ENCODE results near the gene CNTN1.

Gene CNTN1

DNA sequence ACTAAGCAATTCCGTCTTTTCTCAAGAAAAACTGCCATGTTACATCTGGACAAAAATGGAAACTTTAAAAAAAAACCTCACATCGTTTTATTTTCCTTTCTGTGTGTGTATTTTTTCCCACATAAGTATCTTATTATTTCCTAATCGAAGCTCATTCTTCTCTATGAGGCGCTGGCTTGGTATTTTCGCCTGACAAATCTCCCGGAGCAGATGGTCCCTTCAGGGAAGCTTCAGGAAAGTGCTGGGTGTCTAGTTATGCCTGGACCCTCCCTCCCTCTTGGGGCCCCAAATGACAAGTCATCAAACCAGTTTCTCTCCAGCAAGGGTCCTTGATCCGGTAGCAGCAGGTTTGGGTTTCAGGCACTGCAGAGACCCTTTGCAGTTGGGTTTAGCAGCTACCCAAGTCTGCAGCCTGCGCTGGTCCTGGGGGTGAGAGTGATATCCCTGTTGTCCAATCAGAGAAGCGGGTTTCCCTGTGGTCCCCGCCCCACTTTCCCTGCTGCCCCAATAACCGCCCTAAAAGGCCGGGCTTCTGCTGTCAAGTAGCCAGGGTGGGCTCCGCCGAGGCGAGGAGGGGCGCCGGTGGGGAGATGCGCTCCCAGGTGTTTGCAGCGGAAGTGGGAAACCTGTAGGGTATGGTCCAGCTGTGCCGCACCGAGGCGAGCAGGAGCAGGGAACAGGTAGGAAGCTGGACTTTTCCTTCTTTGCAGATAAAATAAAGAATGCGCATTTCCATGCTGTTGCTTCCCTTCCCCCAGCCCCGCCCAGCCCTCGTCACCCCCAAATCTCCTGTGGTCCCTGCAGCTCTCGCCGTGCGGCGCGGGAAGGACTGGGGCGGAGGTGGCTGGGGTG is at the start of gene CNTN1:
TSS of gene CNTN1 (plus strand) at position 527 of the 852 bp plus-strand sequence.
- DNase-seq: peak; percentile 95

DNA sequence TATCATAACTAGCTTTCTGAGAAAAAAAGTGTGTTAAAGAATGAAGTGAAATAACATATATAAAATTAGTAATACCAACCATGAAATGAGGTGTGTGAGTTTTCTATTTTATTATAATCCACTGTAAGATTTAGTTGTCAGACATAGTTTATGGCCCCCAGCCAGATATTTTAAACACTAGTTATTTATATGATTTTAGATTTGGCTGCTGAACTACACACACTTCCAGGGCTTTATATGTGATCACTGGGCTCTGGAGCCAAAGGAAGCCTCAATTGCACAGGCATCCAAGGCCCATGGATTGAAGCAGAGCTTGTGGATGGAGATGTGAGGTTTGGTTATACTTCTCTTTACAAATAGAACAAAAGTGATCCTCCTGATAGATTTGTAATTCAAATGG is 48.7 kb upstream of the CNTN1 start:
- DNase-seq: no peak

DNA sequence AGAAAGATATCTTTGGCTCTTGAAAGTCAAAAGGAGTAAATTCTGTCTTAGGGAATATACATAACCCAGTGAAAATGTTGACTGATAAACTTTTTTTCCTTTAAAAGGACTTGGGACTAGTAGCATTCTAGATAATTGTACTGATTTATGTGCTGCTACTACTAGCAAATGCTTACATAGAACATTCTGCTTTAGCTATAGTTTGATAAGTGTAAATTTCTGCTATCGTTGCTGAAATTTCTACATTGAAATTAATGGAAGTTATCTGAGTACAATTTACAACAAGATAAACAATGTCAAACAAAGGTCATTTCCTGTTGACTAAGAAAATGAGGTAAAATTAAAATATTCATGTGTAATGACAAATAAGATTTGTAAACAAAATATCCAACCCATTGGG is 48.3 kb upstream of the CNTN1 start:
- DNase-seq: no peak

DNA sequence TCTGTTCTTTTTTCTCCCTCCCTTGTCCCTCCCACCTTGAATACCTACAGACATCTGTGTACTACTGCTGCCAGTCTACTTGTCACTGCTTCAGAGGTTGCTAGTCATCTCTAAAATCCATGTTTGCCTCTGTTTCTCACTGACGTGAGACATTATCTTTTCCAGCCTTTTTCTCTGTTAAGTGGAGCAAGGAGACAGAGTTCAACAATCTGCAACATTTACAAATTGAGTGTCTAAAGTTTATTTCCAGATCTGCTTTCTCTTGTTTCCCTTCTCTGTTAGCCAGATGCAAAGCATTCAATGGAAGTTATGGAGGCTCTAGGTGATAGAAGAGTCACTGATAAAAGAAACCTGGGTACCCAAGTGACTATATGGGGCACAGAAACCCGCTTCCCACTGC is 47.5 kb upstream of the CNTN1 start:
- DNase-seq: no peak

DNA sequence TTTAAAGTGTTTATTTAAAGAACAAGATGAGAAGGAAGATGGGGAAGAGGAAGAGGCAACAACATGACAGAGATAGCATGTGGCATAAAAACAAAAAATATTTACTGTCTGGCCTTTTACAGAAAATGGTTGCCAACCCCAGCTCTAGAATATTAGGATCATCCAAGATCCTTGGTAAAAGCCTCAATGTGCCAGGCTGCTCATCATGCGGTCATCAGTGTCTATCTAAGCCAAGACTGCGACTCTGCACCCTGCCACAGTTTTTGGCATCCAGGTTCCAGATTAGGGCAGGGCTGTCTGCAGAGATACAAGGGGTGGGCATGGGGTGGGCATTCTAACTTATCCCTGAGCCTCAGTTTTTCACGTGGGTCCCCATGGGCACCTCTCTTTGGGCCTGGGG is 46.9 kb upstream of the CNTN1 start:
- no peak for DNase-seq

DNA sequence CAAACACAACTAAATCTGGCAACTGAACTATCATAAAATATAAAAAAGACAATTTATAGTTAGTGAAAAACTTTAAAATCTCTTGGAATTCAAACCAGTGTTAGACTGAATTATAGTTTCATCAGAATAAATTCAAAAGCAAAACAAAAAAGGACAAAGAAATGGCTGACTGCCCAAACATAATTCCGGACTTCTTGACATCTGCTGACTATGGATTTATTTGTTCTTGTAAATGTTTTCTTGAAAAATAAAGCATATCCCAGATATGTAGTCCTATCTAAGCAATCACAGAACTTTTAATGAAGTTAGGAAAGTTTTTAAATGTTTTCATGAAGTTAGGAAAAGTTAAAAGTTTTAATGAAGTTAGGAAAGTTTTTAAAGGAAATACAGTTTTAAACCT is 45.8 kb upstream of the CNTN1 start:
- DNase-seq: no peak

DNA sequence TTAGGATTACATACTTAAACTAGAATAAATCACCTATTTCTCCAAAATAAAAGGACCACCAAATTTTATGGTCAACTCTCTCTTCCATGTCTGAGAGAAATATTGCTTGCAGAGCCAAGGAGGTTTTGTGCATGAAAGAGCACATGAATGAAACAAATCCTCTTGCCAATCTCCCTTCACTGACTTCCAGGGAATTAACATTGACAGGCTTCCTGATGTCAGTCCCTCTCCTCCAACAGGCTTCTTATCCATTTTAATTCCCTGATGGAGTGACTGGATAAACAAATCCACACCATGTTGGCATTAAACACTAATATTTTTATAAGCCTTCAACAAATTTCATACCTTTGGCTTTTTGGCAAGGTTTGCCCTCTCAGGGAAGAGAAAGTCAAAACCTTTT is 45.3 kb upstream of the CNTN1 start:
- DNase-seq: no peak

DNA sequence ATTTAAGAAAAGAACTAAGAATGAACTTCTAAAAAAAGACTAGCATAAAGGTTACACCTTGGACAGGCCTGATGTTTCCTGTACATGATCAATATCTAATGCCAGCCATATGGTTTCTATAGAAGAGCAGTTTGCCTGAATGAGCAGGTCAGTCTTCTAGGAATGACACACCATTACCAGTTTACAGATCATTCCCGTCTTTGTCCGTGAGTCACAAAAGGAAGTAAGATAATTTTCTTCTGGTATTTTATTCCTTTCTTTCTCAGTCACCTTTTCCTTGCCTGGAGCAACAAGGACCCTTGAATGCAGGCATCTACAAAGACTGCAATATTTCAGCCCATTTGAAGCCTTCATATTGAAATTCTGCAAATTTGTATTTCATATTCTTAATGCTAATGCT is 44.6 kb upstream of the CNTN1 start:
- DNase-seq: no peak

DNA sequence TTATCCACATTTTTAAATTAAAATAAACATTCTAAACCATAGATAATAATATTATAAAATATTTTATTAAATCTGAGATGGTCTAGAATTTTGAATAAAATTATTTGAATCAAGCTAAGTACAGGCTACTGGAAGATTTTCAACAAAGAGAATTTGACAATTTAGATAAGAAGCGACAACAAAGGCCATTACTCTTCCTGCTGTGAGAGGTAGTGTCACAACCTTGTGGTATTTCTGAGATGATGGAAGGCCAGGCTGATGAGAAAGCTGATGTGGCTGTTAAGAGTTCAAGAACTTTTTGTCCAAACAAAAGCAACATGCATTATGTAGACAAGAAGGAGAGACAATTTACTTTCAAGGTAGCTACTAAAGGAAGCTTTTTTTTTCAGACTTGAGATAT is 43.7 kb upstream of the CNTN1 start:
- no peak for DNase-seq

DNA sequence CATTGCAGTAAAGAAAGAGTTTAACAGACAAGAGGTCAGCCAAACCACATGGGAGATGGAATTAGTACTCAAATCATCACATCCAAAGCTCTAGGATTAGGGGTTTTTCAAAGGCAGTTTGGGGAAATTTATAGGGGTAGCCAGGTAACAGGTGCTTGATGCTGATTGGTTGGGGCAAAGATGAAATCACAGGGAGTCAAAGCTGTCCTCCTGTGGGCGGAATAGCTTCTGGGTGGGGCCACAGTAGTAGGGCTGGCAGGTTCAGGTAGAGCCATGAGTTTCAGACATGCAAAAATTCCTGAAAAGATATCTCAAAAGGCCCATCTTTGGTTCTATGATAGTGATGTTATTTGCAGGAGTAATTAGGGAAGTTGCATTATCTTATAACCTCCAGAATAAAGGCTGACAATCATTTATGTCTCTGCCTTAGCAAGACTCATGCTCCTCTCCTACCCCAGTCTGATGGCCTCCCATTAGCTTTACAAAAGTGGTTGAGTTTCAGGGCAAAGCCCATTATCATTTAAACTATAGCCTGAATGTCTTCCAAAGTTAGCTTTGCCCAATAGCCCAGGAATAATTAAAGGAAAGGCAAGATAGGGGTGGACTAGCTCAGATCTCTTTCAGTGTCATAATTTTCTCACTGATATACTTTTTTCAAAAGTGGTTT is 42.1 kb upstream of the CNTN1 start:
- DNase-seq: no peak

DNA sequence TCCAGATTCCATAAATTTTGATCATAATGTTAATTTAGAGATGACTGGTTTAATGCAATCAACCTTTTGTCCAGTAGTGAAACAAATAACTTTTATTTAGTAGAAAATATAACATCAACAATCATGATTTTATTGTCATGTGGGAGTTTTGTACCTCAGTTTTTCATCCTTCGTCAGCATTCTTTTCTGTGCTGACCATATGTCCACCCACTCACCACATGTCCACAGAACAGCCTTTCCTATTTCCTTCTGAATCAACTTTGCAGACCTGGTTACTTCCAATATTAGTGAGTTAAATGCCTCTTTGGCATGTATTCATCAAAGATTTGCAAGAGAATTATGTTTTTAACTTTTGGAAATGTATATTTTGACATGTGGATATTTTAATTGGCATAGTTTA is 36.8 kb upstream of the CNTN1 start:
- no peak for DNase-seq

DNA sequence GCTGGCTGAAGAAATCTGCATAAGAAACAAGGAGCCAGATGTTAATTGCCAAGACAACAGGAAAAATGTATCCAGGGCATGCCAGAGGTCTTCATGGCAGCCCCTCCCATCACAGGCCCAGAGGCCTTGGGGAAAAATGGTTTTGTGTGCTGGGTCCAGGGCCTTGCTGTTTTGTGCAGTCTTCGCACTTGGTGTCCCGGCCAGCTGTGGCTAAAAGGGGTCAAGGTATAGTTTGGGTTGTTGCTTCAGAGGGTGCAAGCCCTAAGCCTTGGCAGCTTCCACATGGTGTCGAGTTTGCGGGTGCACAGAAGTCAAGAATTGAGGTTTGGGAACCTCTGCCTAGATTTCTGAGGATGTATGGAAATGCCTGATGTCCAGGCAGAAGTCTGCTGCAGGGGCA is 29.9 kb upstream of the CNTN1 start:
- DNase-seq: no peak

DNA sequence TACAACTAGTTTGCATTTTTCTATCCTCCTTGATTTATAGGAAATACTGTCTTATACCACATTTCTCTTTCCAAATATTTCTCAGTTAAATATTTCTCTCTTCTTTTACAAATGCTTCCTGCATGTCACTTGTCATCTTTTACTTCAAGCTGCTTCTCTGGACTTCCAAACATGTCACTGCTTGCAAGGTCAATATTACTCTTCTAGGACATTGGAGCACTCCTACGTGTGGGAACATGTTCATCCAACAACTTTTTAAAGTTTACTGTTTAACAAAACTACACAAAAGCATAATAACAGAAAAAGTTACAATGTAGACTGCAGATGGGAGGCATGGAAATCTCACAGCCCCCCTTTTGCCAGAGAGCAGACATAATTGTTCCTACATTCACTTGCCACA is 28.5 kb upstream of the CNTN1 start:
- no peak for DNase-seq

DNA sequence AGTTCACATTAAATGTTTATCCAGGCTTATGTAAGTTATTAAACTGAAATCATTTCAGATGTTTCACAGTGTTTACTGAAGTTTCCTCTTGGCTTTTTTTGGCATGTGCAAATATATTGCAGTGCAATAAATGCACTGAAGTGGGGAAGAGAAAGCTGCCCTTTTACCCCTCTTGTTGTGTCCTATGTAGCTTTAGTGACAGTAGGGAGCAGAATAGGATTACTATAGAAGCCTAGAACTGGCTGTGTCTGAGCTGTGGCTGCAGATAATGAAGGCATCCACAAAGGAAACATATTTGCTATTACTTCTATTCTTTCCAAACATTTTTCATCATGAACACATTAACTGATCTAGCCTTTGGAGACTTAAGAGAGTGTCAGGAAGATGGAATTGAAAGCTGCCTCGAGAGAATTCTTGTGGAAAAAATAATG is 24.1 kb upstream of the CNTN1 start:
- no peak for DNase-seq

DNA sequence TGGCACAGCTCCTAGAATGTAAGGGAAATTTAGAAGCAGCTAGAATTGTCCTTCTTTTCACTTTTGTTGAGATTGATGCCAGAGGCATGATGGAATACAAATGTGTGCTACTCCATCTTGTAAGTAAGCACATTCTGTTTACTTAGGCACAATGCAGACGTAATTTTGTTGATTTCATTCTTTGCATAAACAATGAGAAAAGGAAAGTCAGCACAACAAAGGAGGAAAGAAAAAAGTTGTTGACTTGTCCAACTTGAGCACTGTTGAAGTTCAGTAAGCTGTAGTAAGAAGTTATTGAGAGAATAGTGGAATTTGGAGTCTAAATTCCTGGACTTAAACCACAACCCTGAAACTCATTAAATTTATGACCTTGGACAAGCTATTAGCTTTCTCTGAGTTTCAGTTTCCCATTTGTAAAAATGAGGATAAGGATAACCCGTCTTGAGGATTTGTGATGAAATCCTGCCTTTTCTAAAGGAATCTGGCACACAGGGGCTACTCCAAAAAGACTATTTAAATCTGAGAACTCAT is 19.4 kb upstream of the CNTN1 start:
- DNase-seq: no peak

DNA sequence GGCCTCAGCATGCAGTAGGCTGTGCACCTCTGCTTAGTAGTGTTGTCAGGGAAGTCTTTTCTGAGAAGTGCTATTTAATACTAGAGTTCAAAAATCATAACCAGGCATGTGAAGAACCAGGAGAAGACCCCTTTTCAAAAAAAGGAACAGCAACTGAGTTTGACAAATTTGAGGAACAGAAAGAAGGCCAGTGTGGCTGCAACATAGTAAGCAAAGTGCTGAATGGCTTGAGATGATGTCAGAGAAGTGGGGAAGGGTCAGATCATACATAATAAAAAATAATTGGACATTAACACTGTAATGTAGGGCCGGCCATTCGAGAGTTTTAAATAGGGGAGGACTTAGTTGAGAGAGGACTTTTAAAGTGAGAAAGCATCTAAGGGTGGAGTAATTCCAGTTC is 11.1 kb upstream of the CNTN1 start:
- DNase-seq: no peak

DNA sequence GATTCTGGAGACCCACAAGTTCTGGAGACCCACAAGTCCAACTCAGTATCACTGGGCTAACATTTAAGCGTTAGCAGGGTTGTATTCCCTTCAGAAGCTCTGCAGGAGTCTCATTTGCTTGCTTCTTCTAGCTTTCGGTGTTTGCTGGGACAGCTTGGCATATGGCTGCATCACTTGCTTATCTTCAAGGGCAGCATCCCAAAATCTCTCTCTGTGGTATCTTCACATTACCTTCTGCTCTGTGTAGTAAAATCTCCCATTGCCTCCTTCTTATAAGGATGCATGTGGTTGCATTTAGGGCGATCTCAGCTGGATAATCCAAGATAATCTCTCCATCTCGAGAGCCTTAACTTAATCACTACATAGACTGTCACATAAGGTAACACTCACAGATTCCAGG is 7.3 kb upstream of the CNTN1 start:
- no peak for DNase-seq

DNA sequence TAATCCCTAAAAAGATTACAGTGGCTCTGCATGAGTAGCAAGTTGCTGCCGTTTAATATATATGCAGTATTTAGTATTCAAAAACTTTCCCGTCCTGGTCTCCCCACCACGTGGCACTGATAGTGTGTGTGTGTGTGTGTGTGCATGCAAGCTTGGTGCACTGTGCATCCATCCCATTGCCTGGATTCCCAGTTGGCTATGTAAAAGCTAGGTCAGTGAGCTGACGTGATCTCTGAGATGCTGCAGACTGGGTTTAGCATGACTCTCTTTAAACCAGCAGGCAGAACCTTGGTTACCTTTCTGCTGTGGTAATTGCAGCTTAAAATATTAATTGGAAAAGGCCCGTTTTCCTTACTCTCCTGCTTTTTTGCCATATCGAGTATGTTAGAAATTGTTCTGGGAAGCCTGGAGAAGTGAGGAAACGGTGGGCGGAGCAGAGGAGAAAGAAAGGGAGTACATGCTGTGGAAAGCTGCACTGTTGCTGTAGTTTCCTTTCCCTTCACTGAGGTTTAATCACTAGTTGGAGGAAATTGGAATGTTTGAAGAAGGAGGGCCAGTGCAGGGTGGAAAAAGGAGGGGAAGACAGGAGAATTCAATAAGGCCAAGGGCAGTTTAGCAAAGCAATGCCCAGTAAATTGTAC is 4.0 kb upstream of the CNTN1 start:
- no peak for DNase-seq

DNA sequence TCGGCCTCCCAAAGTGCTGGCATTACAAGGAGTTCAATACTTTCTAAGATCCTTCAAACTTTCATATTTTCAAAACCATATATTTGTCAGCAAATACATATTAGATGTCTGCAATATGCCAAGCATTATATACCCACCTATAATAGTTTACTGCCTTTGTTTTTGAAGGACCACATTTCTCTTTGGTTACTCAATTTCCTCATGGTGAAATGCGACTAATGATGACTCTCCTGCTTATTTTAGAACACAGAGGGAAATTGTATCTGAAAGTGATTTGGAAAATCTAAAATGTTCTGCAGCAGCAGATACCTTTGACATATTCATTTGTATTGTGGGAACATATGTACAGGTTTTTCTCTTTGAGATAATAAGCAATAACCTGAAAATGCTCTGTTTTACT is 2.7 kb upstream of the CNTN1 start:
- DNase-seq: no peak

DNA sequence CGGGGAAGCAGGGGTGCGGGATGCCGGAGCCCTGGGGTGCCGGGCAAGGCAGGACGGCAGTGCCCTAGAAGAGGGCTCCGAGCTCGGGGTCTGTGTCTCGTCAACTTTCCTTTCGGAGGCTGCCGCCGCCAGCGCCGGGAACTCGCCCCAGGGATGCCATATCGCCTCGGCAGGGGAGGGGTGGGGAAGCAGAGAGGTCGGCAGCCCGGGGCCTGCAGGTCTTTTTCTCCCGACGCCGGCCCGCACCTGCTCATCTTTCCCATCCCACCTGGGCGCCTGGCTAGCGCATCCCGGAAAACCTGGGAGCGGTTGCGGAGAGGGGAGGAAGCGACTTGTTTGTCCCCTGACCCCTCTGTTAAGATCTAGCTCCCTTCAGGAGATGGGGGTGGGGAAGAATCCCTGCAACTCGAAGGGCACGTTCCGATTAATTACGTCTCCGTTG is 547 bp downstream of the CNTN1 start:
- DNase-seq: no peak

DNA sequence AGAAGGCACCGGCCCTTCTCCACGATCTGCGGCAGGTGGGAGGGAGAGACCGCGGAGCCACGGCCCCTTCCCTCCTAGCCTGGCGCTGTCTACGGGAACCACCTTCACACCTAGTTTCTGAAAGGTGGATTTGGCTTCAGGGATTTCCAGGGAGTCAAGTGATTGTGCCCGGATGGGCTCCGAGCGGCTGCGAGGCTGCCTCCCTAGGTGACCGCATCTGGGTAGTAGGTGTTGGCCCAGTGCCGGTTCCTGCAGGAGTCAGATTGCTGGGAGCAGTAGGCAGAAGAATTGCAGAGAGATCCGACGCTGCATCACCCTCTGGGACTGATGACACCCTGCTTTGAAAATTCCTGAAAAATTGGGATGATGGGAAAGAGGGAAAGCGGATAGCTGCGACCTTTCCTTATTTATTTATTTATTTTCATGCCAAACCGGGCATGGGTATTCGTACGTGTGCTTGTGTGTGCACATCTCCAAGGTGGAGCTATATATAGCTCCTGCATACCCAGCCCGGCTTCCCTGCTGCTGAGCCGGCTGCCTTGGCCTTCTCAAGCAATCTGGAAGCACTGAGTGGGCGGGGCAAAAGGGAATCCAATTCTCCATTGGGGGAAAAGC is 1.1 kb downstream of the CNTN1 start:
- DNase-seq: no peak

DNA sequence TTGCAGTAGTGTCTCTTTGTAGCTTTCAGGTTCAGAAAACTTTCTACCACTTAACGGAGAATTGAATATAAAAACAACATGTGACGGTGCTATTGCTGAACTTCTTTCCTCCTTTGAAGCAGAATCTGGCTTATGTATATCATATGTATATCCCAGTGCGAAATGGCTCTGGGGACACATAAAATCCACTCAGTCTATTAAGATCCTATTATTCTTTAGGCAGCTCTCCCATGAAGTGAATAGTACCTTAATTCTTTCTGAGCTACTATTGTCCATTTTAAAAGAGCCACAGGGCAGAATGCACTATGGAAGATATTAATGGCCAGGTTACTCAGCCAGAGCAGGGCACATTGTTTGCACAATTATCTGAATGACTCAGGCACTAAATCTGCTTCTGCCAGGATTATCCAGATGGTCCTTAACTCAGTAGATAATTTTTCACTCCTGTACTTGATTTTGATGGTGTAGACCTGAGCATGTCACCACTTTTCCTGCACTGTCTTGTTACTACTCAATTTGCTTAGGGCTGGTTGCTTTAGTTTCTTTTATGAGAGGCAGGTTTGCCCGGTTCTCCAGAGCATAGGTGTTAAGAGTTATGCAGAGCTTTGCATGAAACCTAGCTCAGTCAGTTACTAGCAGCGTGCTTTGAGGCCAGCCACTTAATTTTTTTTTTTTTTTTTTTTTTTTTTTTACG is 5.5 kb downstream of the CNTN1 start:
- DNase-seq: no peak

DNA sequence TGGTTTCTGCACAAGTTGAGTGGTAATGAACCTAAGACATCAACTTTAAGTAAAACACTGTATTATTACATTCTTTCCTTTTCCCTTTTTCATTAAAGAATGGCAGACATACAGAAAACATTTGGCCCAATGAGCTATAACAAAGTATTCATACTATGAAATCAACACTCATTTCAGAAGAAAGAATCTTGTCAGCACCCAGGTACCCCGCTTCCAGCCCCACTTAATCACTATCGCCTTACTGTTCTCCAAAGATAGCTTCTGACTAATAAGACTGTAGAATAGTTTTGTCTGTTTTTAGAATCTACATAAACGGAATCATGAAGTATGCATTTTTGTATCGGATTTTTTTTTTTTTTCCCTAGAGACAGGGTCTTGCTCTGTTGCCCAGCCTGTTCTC is 9.5 kb downstream of the CNTN1 start:
- DNase-seq: no peak
